ENCODE data around the gene MTSS2.

- TF ChIP-seq, protein P1, sequence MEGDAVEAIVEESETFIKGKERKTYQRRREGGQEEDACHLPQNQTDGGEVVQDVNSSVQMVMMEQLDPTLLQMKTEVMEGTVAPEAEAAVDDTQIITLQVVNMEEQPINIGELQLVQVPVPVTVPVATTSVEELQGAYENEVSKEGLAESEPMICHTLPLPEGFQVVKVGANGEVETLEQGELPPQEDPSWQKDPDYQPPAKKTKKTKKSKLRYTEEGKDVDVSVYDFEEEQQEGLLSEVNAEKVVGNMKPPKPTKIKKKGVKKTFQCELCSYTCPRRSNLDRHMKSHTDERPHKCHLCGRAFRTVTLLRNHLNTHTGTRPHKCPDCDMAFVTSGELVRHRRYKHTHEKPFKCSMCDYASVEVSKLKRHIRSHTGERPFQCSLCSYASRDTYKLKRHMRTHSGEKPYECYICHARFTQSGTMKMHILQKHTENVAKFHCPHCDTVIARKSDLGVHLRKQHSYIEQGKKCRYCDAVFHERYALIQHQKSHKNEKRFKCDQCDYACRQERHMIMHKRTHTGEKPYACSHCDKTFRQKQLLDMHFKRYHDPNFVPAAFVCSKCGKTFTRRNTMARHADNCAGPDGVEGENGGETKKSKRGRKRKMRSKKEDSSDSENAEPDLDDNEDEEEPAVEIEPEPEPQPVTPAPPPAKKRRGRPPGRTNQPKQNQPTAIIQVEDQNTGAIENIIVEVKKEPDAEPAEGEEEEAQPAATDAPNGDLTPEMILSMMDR (conservative IDR thresholded peaks at IDR 0.05; ENCODE audit: low read depth in 2 of 2) = no peak
- TF ChIP-seq POLR2AphosphoS5 (IDR thresholded peaks at IDR 0.05; ENCODE audit: low read depth) = no peak
- no peak for TF ChIP-seq EZH2phosphoT487 (IDR thresholded peaks at IDR 0.05; ENCODE audit: unreplicated experiment)
Observed at GRCh38 chr16:70725912-70726828, 40.3 kb upstream of the MTSS2 start.

Data from GM23338 (cell line).